Panc1 (cell line): Measurements from ENCODE around the gene TBC1D22A. TPM values are rescaled to one million over a fixed set of nuclear protein-coding genes. Genes with fewer than 3 reads are reported as not detected.

Source experiments
- ATAC-seq: fragments of 200-7000 bp; cut with Tn5 transposase; 2 replicates; pipeline ENCODE4 v1.9.1; 2020; ENCODE audit warnings: mild to moderate bottlenecking, moderate library complexity
- BruUV-seq: library from RNA; stranded (reverse); fragments of 400-500 nt; replicated peaks from 2 replicates; lab custom pipeline; 2021; lab: Mats Ljungman, UMichigan
- CTCF ChIA-PET: fragments of 300-600 bp; sonication (Branson Sonifier 250); formaldehyde crosslinking; loops from one replicate; lab custom pipeline; 2022; ENCODE audit warnings: antibody characterized with exemption; lab: Charles Lee
- POLR2A ChIA-PET: fragments of 300-600 bp; sonication (Branson Sonifier 250); formaldehyde crosslinking; loops from one replicate; lab custom pipeline; 2022; ENCODE audit warnings: antibody characterized with exemption; lab: Charles Lee
- DNase-seq: peaks from one replicate; pipeline ENCODE4 v3.0.0-alpha.2; 2010; ENCODE audit warnings: low read depth, low spot score
- H3K27ac ChIP-seq: 2 replicates; pipeline ENCODE4 v1.5.1; 2011; ENCODE audit warnings: mild to moderate bottlenecking, low read length, inconsistent platforms
- H3K27me3 ChIP-seq: fragments of 200-500 bp; sonication (Bioruptor generic); 2 replicates; pipeline ENCODE4 v1.6.0; 2014; ENCODE audit warnings: low read length, inconsistent platforms; ENCODE audit not compliant: control insufficient read depth, insufficient read depth
- H3K36me3 ChIP-seq: fragments of 200-500 bp; sonication (Bioruptor generic); 2 replicates; pipeline ENCODE4 v1.5.1; 2014; ENCODE audit warnings: inconsistent platforms, mild to moderate bottlenecking, low read length, moderate library complexity; ENCODE audit not compliant: control insufficient read depth, insufficient read depth
- H3K4me1 ChIP-seq: 2 replicates; pipeline ENCODE4 v1.5.1; 2011; ENCODE audit warnings: inconsistent platforms, mild to moderate bottlenecking, low read length, moderate library complexity; ENCODE audit not compliant: control insufficient read depth, insufficient read depth
- H3K4me3 ChIP-seq, 2 experiments: 2 replicates each; pipeline ENCODE4 v1.5.1; 2011 to 2012; ENCODE audit warnings: low read depth in 2 of 2, low read length in 2 of 2, mild to moderate bottlenecking in 2 of 2, inconsistent platforms in 1 of 2, moderate library complexity in 1 of 2
- H3K9me3 ChIP-seq: fragments of 200-500 bp; sonication (Bioruptor generic); 2 replicates; pipeline ENCODE4 v1.5.1; 2014; ENCODE audit warnings: low read depth, mild to moderate bottlenecking, inconsistent platforms, low read length, moderate library complexity; ENCODE audit not compliant: control insufficient read depth, insufficient read depth
- CTCF ChIP-seq: fragments of 450-650 bp; IDR thresholded peaks from 2 replicates; pipeline ENCODE4 v1.5.1; 2017; ENCODE audit warnings: mild to moderate bottlenecking
- POLR2AphosphoS5 ChIP-seq: IDR thresholded peaks from 2 replicates; pipeline ENCODE4 v1.6.1; 2012; ENCODE audit warnings: mild to moderate bottlenecking, low read depth, low read length, moderate library complexity
- REST ChIP-seq, 2 experiments: IDR thresholded peaks; 2 replicates each; pipeline ENCODE4 v1.6.1; 2011 to 2012; ENCODE audit warnings: low read depth in 2 of 2, control low read depth in 1 of 2, low read length in 1 of 2, mild to moderate bottlenecking in 1 of 2, moderate library complexity in 1 of 2; ENCODE audit not compliant: insufficient read depth in 1 of 2
- SIN3A ChIP-seq: IDR thresholded peaks from 2 replicates; pipeline ENCODE4 v1.6.1; 2012; ENCODE audit warnings: low read depth, mild to moderate bottlenecking, low read length, moderate library complexity, borderline replicate concordance; ENCODE audit not compliant: insufficient read depth
- TCF7L2 ChIP-seq: IDR thresholded peaks from 2 replicates; pipeline ENCODE4 v1.6.1; 2011; ENCODE audit warnings: mild to moderate bottlenecking, low read depth, low read length, inconsistent platforms
- in situ Hi-C: cut with HindIII; loops from 2 replicates; pipeline ENCODE4 v1.10.0; 2016; ENCODE audit warnings: low sequenced_read_pairs, low pct_unique_long_range_greater_than_20kb
- intact Hi-C: fragments of 100-400 bp; cut with micrococcal nuclease; formaldehyde crosslinking; loops from one replicate; pipeline ENCODE4 v1.10.0; 2022; ENCODE audit not compliant: unreplicated experiment
- total RNA-seq: library from RNA; stranded (reverse); gene quantifications from one replicate; pipeline ENCODE4 v1.2.1, GENCODE V29; 2021; ENCODE audit not compliant: unreplicated experiment

The TBC1D22A gene
- total RNA-seq, 1 experiment from 2014 or later: 28.7 TPM

GRCh38 chr22:47152938-47153337, 390.5 kb downstream of the TBC1D22A start:
- no peaks in the 10 kb centered on the region for H3K27me3 ChIP-seq
- H3K36me3 ChIP-seq: no peaks in the 10 kb centered on the region
- POLR2A ChIA-PET: no interaction called here
- in situ Hi-C loops: no loop called here
- DNase-seq: no peak
- peaks cover 3% of the 10 kb centered on the region; the same call in 1 of the 2 replicates for H3K4me1 ChIP-seq
- CTCF ChIA-PET: no interaction called here
- no peak overlapping the region for H3K27ac ChIP-seq
- no peak for ATAC-seq
- no peaks in the 10 kb centered on the region for H3K9me3 ChIP-seq
- BruUV-seq: no TSS peak
- TF ChIP-seq SIN3A (no peak), POLR2AphosphoS5 (no peak), REST (IDR thresholded peaks at IDR 0.05; ENCODE audit: insufficient read depth in 1 of 2, low read depth in 2 of 2, low read length in 1 of 2) (no peak), CTCF (no peak), TCF7L2 (no peak)
- no peak overlapping the region for H3K4me3 ChIP-seq
- intact Hi-C loops: no loop called here

- POLR2A ChIA-PET: no interaction called here
- H3K4me3 ChIP-seq: no peak overlapping the region
- intact Hi-C loops (no loop called here), in situ Hi-C loops (no loop called here)
- no peaks in the 10 kb centered on the region for H3K9me3 ChIP-seq
- BruUV-seq: no TSS peak
- TF ChIP-seq SIN3A (no peak), CTCF (no peak), REST (IDR thresholded peaks at IDR 0.05; ENCODE audit: insufficient read depth in 1 of 2, low read depth in 2 of 2, low read length in 1 of 2) (no peak), POLR2AphosphoS5 (no peak), TCF7L2 (no peak)
- no peak overlapping the region for H3K27ac ChIP-seq
- H3K36me3 ChIP-seq: no peaks in the 10 kb centered on the region
- DNase-seq (no peak), ATAC-seq (peak; percentile 31; the same call in 1 of the 2 replicates)
- H3K4me1 ChIP-seq: peaks cover 3% of the 10 kb centered on the region; the same call in 1 of the 2 replicates
- no peaks in the 10 kb centered on the region for H3K27me3 ChIP-seq
- CTCF ChIA-PET: no interaction called here
Measured at GRCh38 chr22:47153854-47154525, 391.5 kb downstream of the TBC1D22A start.
